GM19438 (cell line): Measurements from ENCODE around the gene SLC16A5.
A peak's percentile ranks its signal among the peaks of the same experiment; 100 is the strongest.
"Not testable (repeated sequence)": the region's sequence is repeated elsewhere in the genome, so short reads cannot be mapped to it uniquely, and the experiment has no call there.

Experiments used
- ATAC-seq: cut with Tn5 transposase; IDR thresholded peaks from one replicate; pipeline ENCODE4 v1.9.1; 2021; ENCODE audit warnings: low read depth; ENCODE audit not compliant: unreplicated experiment

SLC16A5 gene

DNA sequence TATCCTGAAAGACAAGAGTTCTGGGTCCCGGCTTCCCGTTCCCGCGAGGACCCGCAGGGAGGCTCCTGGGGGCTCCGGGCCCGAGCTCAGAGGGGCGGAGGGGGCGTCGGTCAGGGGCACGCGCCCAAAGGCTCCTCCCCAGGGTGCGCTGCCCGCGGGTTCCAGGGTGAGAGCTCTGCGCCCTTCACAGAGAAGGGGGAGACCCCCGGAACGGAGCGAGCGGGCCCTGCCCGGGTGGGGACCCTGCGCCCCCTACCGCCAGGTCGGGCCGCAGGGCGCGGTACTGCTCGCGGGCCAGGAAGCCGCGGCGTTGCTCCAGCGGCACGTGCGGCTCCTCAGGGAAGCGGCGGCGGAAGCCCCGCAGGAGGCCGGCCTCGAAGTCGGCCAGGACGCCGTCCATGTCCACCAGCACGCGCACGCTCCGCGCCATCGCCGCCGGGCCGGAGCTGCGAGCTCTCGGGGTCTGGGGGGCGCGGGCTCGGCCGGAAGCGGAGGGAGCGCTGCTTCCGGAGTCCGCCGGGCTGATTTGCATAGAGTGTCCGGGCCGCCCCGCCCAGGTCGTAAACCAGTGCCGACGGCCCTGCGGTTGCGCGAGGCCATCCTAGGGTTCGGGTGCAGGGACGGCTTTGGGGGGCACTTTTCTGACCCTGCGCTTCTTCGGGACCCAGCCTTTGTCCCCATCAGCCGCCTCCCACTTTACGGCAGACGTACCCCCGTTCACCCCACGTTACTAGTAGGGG is 43.7 kb downstream of the SLC16A5 start, which contains the start of gene NT5C:
Gene NT5C, minus strand, starts transcription at position 465 of the 740 bp plus-strand sequence. Its CDS starts 35 bp downstream, at position 430.
- ATAC-seq, result peak; percentile 79

DNA sequence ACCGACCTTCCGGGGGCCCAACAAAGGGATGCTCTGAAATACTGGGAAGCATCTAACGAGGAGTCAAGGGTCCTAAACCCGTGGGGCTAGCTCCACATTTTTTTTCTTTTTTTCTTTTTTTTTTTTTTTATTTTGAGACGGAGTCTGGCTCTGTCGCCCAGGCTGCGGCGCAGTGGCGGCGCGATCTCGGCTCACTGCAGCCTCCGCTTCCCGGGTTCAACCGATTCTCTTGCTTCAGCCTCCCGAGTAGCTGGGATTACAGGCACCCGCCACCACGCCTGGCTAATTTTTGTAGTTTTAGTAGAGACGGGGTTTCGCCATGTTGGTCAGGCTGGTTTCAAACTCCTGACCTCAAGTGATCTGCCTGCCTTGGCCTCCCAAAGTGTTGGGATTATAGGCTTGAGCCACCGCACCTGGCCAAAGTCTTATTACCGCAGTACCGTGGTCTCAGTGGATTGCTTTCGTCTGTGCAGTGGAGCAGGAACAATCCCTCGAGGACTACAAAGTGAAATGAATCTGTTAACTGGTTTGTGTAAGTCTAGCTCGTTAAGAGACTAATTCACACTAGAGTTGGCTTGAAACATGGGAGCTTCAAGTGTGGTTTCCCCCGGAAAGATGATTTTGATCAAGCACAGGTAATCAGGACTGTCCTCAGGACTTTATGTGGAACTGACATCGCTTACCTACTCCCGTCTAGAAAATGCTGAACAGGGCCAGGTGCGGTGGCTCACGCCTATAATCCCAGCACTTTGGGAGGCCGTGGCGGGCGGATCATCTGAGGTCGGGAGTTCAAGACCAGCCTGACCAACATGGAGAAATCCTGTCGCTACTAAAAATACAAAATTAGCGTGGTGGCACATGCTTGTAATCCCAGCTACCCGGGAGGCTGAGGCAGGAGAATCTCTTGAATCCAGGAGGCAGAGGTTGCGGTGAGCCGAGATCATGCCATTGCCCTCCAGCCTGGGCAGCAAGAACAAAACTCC is 44.6 kb downstream of the SLC16A5 start:
- not testable (repeated sequence) for ATAC-seq

DNA sequence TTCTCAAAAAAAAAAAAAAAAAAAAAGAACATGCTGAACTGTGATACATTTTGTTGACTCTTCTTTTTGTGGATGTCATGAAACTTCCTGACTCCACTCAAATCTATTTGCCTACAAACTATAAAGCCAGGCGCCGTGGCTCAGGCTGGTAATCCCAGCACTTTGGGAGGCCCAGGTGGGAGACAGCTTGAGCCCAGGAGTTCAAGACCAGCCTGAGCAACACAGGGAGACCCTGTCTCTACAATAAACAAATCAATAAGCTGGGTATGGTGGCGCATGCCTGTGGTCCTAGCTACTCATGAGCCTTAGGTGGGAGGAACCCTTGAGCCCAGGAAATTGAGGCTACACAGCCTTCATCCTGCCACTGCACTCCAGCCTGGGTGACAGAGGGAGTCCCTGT is 45.2 kb downstream of the SLC16A5 start:
- ATAC-seq, result no peak

DNA sequence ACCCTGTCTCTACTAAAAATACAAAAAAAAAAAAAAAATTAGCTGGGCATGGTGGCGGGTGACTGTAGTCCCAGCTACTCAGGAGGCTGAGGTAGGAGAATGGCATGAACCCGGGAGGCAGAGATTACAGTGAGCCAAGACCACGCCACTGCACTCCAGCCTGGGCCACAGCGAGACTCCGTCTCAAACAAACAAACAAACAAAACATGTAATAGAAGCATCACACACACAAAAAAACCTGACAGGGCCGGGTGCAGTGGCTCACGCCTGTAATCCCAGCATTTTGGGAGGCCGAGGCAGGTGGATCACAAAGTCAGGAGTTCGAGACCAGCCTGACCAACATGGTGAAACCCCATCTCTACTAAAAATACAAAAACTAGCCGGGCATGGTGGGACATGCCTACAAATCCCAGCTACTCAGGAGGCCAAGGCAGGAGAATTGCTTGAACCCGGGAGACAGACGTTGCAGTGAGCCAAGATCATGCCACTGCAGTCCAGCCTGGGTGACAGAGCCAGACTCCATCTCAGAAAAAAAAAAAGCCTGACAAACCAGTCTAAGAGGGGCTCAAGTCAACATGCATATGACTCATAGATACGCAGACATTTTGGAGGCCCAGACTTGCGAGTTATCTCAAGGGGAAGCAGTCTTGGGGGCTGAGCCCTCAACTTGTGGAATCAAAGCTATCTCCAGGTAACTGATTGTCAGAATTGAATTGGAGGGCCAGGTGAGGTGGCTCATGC is 46.0 kb downstream of the SLC16A5 start:
- ATAC-seq, result not testable (repeated sequence)

DNA sequence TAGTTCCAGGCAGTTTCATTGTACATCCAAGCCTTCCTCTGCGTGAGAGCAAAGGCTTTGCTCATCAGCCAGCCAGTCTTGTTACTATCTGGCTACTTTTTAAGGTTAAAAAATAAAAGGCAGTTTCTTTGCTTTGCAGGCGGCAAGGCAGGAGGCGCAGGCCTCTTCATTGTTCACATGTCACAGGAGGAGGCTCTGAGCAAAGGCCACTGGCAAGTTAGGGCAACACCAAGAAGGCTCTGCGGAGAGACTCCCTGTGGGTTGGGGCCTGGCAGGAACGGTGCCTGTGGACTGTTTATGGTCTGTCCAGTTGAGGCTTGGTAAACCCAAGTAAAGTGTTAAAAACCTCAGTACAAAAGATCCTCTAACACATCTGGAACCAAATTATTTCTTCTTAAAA is 47.7 kb downstream of the SLC16A5 start:
- no peak for ATAC-seq

DNA sequence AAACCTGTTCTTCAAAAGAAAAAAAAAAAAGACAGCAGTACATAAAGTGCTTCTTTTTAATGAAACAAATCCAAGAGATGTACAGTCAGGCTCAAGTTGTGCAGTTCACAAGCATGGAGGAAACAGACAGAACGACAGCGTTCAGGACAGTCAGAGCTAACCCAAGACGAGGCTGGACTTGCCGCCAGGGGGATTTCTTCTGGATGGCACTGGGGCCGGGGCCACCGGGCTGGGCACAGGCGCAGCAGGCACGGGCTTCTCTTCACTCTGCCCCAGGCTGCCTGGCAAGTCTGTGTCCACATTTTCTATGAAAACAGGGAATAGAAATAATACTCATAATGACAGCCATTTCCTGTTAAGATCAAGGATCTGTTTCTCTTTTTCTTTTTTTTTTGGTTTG is 48.2 kb downstream of the SLC16A5 start:
- no peak for ATAC-seq

DNA sequence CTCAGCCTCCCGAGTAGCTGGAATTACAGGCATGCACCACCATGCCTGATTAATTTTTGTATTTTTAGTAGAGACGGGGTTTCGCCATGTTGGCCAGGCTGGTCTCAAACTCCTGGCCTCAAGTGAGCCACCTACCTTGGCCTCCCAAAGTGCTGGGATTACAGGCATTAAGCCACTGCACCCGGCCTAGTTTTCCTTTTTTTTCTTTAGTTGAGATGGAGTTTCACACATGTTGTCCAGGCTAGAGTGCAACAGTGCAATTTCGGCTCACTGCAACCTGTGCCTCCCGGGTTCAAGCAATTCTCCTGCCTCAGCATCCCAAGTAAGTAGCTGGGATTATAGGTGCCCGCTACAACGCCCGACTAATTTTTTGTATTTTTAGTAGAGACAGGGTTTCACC is 50.0 kb downstream of the SLC16A5 start:
- not testable (repeated sequence) for ATAC-seq

DNA sequence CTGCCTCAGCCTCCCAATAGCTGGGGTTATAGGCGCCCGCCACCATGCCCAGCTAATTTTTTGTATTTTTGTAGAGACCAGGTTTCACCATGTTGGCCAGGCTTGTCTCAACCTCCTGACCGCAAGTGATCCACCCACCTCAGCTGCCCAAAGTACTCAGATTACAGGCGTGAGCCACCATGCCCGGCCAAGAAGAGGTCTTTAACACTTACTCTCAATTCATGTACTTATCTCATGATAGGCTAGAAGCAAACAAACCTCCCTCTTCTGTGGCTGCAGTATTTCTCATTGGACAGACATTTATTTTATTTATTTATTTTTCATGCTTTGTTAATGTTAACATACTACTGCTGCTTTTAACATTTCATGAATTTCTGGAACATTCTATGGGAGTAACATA is 50.8 kb downstream of the SLC16A5 start:
- ATAC-seq, result no peak

DNA sequence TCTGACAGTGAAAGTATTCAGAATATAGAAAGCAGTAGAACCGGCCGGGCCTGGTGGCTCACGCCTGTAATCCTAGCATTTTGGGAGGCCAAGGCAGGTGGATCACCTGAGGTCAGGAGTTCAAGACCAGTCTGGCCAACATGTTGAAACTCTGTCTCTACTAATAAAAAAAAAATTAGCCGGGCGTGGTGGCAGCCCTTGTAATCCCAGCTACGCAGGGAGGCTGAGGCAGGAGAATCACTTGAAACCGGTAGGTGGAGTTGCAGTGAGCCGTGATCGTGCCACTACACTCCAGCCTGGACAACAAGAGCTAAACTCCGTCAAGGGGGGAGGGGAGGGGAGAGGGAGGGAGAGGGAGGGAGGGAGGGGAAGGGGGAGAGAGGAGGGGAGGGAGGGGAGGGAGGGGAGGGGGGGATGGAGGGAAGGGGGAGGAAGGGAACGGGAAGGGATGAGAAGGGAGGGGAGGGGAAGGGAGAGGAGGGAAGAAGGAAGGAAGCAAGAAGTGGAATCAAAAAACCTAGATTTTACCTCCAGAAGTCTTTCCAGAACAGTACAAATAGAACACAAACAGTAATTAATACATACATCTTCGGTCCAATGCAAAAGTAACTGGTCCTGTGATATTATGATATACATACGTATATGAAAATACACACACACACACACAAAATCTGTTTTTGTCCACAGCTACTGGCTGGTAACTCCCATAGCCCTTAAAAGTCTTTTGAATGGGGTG is 54.6 kb downstream of the SLC16A5 start:
- ATAC-seq, result no peak

DNA sequence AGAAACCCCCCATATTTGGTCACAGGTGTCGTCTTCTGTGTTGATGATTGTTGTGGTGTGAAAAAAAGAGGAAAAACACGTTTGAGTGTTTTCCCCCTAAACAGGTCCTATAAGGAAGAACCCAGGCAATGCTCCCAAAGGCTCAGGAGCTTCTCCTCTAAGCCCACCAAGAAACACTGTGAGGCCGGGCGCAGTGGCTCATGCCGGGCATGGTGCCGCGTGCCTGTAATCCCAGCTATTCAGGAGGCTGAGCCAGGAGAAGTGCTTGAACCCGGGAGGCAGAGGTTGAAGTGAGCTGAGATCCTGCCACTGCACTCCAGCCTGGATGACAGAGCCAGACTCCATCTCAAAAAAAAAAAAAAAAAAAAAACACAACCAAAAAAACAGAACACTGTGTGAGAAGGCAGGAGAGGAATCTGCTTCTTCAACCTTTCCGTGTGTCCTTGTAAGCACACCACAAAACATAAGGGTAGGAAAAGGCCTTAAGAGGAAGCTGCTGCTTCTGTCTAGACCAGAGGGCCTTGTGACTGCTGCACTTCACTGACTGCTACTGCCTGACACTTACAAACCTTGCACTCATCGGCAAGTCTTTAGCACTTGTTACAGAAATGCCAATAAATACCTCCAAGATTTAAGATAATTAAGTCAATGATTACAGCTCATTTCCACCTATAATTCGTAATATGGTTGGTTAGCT is 57.2 kb downstream of the SLC16A5 start:
- no peak for ATAC-seq

DNA sequence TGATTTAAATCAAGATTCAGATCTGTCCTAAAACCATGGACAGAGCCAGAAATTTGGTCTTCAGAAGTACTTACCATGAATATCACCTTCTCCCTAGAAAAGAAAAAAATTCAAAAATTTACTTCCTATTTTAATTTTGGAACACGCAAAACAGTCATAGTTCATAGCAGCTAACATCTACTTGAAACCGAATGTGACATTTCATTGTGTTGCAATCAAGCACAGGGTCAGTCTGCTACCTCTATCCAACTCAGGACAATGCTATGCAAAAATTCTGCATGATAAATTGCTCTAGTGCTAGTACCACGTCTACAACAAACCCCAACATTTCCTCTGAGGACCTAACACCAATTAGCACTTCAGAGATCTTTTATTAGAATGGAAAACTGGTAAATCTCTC is 58.8 kb downstream of the SLC16A5 start:
- no peak for ATAC-seq

DNA sequence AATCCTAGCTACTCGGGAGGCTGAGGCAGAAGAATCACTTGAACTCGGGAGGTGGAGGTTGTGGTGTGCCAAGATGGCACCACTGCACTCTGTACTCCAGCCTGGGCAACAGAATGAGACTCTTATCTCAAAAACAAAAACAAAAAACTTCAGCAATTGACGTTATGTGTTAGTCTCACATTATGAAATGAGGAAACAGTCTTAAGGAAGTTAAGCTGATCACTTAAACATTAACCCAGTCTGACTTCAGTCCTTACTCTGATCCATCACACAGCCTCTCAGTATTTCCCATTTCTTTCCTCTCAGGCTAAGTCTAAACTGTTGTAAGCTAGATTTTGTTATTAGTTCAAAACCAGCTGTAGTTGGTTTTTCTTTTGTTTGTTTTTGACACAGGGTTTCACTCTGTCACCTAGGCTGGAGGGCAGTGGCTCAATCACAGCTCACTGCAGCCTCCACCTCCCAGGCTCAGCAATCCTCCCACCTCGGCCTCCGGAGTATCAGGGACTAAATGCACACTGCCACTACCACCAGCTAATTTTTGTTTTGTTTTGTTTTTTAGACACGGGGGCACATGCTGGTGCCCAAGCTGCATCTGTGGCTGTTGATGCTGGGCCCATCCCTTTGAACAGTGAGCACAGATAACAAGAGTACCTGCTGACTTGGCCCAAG is 60.3 kb downstream of the SLC16A5 start:
- no peak for ATAC-seq

DNA sequence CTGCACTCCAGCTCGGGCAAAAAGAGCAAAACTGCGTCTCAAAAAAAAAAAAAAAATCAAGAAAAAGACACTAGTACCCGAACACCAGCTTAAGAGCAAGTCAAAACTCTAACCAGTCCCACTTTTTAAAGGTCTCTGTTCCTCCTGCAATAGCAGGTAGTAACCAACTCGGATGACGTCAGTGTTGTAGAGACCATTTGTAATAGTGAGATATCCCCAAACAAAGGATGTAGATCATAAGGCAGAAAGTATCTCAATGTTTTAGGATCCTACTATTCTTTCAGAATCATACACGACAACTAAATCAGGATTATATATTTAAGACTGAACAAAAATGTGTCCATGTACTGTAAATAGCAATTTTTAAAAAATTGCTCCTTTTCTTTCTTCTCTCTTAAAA is 64.2 kb downstream of the SLC16A5 start:
- ATAC-seq, result no peak

DNA sequence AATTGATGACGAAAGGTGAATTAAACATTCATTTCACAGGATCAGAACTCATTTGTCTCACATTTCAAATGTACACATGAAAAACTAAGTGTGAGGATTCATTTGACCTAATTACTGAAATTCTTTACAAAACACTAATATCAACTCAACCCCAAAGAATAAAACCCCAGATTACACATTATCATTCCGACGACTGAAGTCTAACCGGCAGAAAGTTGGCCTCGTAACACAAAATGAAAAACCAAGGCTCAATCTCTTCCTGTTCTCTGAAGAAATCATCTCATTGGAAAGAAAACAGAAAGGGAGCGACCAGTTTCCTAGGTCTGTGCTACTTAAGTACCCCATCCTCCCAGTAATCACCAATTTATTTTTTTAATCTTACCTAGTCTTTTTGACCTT is 64.8 kb downstream of the SLC16A5 start:
- ATAC-seq, result no peak

DNA sequence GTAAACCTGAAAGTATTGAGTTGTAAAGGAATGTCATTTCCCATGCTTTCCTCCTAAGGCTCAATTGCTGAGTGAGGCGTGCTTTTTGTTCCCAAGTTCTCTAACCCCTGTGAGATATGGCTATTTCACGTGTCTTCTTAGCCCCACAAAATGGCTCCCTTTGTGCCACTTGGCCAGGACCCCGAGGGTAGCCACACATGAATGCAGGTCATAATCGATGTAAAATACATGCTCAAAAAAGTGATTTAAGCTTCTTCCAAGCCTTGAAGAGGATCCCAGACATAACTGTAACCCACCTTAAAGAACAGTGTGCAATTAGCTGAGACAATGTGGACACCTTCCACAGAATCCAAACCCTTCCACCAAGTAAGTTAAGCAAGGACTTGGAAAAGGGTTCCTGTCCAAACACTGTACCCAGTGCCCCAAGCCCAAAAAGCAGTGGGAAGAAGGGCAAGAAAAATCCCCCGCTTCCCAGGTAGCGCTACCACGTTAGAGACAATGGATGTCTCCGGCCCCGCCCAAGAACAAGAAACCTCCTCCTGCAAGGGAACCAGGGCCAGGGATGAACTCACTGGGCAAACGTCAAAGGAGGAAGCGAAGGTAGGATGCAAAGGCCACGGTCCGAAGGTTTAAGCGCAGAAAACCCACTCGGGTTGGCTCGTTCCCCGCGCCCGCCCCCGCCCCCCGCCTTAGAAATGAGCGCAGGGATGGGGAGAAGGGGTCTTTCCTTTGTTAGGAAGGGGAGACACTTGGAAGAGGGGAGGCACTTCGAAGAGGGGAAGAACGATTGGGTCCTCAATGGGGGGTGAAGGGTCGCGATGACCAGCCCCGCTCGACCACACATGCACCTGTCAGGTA is 65.4 kb downstream of the SLC16A5 start:
- no peak for ATAC-seq

DNA sequence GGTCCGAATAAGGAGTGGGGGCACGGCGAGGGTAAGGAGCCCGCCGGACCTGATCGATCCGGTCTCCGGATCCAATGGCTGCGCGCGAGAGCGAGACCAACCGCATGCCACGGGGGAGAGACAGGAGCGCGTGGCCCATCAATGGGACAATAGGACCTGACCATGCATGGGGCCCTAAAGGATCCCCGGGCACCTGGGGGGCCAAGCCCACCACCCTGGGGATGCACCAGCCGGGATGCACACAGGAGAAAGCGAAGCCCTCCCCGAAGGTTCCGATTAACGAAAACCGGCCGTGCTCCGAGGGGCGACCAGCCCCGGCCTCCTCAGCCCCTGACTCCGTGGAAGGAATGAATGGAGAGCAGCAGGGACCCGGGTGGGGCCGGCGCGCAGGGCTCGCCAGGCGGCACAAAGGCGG is 66.0 kb downstream of the SLC16A5 start:
- ATAC-seq, result peak; percentile 6

DNA sequence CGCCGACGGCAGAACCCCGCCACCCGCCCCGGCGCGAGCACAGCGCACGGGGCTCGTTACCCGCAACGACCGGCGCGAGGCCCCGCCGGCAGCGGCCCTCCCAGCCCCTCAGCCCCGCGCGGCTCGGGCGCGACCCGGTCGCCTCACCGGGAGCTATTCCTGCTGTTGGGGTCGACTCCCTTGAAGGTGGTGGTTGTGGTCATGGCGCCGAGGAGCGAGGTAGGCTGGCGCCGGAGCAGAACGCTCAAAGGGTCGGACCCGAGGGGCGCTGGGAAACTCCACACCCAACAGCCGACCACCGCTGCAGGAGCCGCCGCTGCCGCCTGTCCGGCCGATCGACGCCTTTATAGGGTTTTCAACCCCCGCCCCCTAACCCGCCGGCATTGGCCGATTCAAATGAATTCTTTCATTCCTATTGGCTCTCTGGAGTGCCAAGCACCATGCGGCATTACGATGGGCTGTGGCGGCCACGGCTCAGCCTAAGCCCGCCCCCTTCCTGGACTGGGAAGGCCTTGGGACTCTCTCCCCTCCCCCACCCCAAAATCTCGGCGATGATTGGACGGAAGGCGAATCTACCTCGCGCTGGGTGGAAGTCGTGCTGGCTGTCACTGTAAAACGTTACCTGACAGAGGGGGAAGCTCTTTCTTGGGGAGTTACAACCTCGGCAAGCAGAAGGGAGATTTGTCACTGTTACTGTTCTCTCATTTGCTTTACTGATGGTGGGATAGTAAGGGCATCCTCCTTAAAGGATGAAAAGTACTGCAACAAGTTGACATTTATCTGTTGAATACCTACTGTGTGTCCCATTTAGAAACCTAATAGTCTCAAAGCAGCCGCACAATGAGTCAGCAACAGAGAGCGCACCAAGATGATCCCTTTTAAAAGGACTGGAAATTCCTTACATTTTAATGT is 66.7 kb downstream of the SLC16A5 start, which contains the start of gene JPT1:
Gene JPT1, minus strand, starts transcription at position 318 of the 912 bp plus-strand sequence. Its CDS starts 115 bp downstream, at position 203.
- peak; percentile 91 for ATAC-seq
